Measurements from ENCODE around the gene JAKMIP2. TPM values are rescaled to one million over a fixed set of nuclear protein-coding genes. Genes with fewer than 3 reads are reported as not detected.
A peak's percentile ranks its signal among the peaks of the same experiment; 100 is the strongest.

JAKMIP2 gene
- total and polyA plus RNA-seq, 8 donors, result 0.19 to 2.6 (median 0.67) TPM

- H3K27me3 ChIP-seq, result no peaks in the 10 kb centered on the region
- H3K9me3 ChIP-seq, result no peaks in the 10 kb centered on the region
- TF ChIP-seq, protein P1, sequence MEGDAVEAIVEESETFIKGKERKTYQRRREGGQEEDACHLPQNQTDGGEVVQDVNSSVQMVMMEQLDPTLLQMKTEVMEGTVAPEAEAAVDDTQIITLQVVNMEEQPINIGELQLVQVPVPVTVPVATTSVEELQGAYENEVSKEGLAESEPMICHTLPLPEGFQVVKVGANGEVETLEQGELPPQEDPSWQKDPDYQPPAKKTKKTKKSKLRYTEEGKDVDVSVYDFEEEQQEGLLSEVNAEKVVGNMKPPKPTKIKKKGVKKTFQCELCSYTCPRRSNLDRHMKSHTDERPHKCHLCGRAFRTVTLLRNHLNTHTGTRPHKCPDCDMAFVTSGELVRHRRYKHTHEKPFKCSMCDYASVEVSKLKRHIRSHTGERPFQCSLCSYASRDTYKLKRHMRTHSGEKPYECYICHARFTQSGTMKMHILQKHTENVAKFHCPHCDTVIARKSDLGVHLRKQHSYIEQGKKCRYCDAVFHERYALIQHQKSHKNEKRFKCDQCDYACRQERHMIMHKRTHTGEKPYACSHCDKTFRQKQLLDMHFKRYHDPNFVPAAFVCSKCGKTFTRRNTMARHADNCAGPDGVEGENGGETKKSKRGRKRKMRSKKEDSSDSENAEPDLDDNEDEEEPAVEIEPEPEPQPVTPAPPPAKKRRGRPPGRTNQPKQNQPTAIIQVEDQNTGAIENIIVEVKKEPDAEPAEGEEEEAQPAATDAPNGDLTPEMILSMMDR (IDR thresholded peaks at IDR 0.05), result no peak
- ATAC-seq (no peak), FAIRE-seq (no peak), DNase-seq (no peak)
- 77 to 80% methylated on average over 9 of the region's 9 CpGs for WGBS, 2 donors
- H3K4me1 ChIP-seq, result no peaks in the 10 kb centered on the region
- no peak overlapping the region for H3K27ac ChIP-seq
- intact Hi-C loops (cut with DNase I), result no loop called here
- no peaks in the 10 kb centered on the region for H3K36me3 ChIP-seq
- H3K4me3 ChIP-seq, result no peak overlapping the region
These were observed 213.7 kb downstream of the JAKMIP2 start for GRCh38 chr5:147568710-147569406.

DNA sequence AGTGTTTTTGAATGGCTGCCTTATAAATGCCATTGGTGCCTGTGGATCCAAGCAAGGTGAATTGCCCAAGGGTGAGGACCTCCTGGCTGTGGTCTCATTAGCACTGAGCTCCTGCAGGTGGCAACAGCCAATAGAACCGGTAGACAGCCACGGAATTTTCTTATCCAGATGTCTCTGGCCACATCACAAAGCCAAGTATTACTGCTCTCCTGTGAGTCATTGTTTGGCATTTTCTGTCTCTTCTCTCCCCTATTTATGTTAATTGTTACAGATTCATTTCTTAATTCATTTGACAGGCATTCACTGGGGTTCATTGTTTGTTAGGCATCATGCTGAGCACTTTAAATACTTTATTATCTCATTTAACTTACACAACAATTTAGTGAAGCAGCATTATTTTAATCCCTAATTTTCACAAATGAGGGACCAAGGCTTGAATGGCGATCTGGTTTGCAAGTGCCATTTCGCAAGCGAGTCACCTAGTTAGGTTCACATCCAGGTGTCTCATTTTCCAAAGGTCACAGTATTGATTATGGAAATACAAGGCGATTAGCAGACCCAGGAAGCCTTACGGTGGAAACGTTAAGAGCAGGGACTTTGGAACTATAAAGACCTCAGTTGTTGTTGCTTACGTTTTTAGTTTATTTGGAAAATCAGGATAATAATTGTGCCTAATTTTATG is 214.5 kb downstream of the JAKMIP2 start:
- FAIRE-seq (no peak), DNase-seq (no peak), ATAC-seq (peak in 3 of 4 donors; percentile 18 to 62 (median 46))
- TF ChIP-seq, protein P1 (IDR thresholded peaks at IDR 0.05), result no peak
- H3K9me3 ChIP-seq, result no peaks in the 10 kb centered on the region
- no peaks in the 10 kb centered on the region for H3K36me3 ChIP-seq
- WGBS, 2 donors, result 35 to 43% methylated on average over 9 of the region's 9 CpGs
- no peak overlapping the region for H3K27ac ChIP-seq
- H3K4me3 ChIP-seq, result no peak overlapping the region
- intact Hi-C loops (cut with DNase I), result no loop called here
- H3K27me3 ChIP-seq, result no peaks in the 10 kb centered on the region
- H3K4me1 ChIP-seq, result no peaks in the 10 kb centered on the region

- no peak for FAIRE-seq
These were observed 217.0 kb downstream of the JAKMIP2 start for GRCh38 chr5:147565524-147565923.

DNA sequence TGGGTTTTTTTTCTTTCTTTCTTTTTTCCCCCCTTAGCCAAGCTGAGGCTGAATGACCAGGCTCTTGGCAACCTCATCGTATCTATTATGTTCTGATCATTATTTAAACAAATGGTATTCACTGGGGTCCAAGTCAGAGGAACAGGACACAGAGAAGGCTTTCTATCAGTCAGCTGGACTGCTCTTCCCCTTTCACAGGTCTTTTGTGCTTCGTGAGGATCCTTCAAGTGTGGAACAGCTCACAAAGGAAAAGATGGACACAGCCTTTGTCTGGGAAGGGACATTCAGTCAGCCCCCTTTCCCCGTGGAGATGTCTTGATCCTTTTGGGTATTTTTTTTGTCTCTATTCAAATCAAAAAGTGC is 218.4 kb downstream of the JAKMIP2 start:
- intact Hi-C loops (cut with DNase I), result no loop called here
- no peak for FAIRE-seq
- H3K27me3 ChIP-seq, result no peaks in the 10 kb centered on the region
- 57 to 63% methylated on average over 3 of the region's 3 CpGs for WGBS, 2 donors
- H3K36me3 ChIP-seq, result no peaks in the 10 kb centered on the region
- DNase-seq, result no peak
- no peaks in the 10 kb centered on the region for H3K4me1 ChIP-seq
- no peak overlapping the region for H3K27ac ChIP-seq
- no peak for ATAC-seq
- TF ChIP-seq, protein P1 (IDR thresholded peaks at IDR 0.05), result no peak
- H3K4me3 ChIP-seq, result no peak overlapping the region
- H3K9me3 ChIP-seq, result no peaks in the 10 kb centered on the region

More at GRCh38 chr5:147565524-147565923, 217.0 kb downstream of the JAKMIP2 start:
- TF ChIP-seq, protein P1 (IDR thresholded peaks at IDR 0.05), result no peak
- intact Hi-C loops (cut with DNase I), result no loop called here
- H3K9me3 ChIP-seq, result no peaks in the 10 kb centered on the region
- ATAC-seq, result peak in 1 of 4 donors; percentile 31
- no peak overlapping the region for H3K27ac ChIP-seq
- H3K36me3 ChIP-seq, result no peaks in the 10 kb centered on the region
- WGBS, 2 donors, result 79 to 90% methylated on average over 1 of the region's 1 CpG
- no peaks in the 10 kb centered on the region for H3K27me3 ChIP-seq
- H3K4me1 ChIP-seq, result no peaks in the 10 kb centered on the region
- H3K4me3 ChIP-seq, result no peak overlapping the region
- DNase-seq, result no peak
